ENCODE data around the gene PRDM13. TPM values are rescaled to one million over a fixed set of nuclear protein-coding genes. Genes with fewer than 3 reads are reported as not detected.

The PRDM13 gene
- total RNA-seq, 1 donor from 2014 or later, result not detected

GRCh38 chr6:99605911-99606655, 550 bp upstream of the PRDM13 start:
- TF ChIP-seq CTCF (IDR thresholded peaks at IDR 0.05; ENCODE audit: unreplicated experiment), result no peak
- no peak for DNase-seq (ENCODE audit: low spot score in 2 of 2, unreplicated experiment in 2 of 2)
- H3K27ac Mint-ChIP-seq, result no peak overlapping the region
- no peaks in the 10 kb centered on the region for H3K36me3 Mint-ChIP-seq
- no peak overlapping the region for H3K4me3 Mint-ChIP-seq
- H3K9me3 Mint-ChIP-seq, result no peaks in the 10 kb centered on the region
- H3K27me3 Mint-ChIP-seq (ENCODE audit: low read depth), result peaks cover 98% of the 10 kb centered on the region
- H3K4me1 Mint-ChIP-seq, result peaks cover 10% of the 10 kb centered on the region

GRCh38 chr6:99607416-99608036, 893 bp downstream of the PRDM13 start:
- H3K4me1 Mint-ChIP-seq, result peaks cover 10% of the 10 kb centered on the region
- H3K27ac Mint-ChIP-seq, result no peak overlapping the region
- TF ChIP-seq CTCF (IDR thresholded peaks at IDR 0.05; ENCODE audit: unreplicated experiment), result no peak
- H3K4me3 Mint-ChIP-seq, result no peak overlapping the region
- no peaks in the 10 kb centered on the region for H3K36me3 Mint-ChIP-seq
- H3K9me3 Mint-ChIP-seq, result no peaks in the 10 kb centered on the region
- peaks cover 97% of the 10 kb centered on the region for H3K27me3 Mint-ChIP-seq (ENCODE audit: low read depth)
- DNase-seq (ENCODE audit: low spot score in 2 of 2, unreplicated experiment in 2 of 2), result no peak

GRCh38 chr6:99608059-99608885, 1.6 kb downstream of the PRDM13 start:
- no peak for TF ChIP-seq CTCF (IDR thresholded peaks at IDR 0.05; ENCODE audit: unreplicated experiment)
- no peak overlapping the region for H3K27ac Mint-ChIP-seq
- no peaks in the 10 kb centered on the region for H3K36me3 Mint-ChIP-seq
- peaks cover 98% of the 10 kb centered on the region for H3K27me3 Mint-ChIP-seq (ENCODE audit: low read depth)
- no peak for DNase-seq (ENCODE audit: low spot score in 2 of 2, unreplicated experiment in 2 of 2)
- H3K9me3 Mint-ChIP-seq, result no peaks in the 10 kb centered on the region
- peaks cover 10% of the 10 kb centered on the region for H3K4me1 Mint-ChIP-seq
- no peak overlapping the region for H3K4me3 Mint-ChIP-seq

GRCh38 chr6:99608886-99609482, 2.4 kb downstream of the PRDM13 start:
- no peak for DNase-seq (ENCODE audit: low spot score in 2 of 2, unreplicated experiment in 2 of 2)
- Mint-ChIP-seq H3K9me3 (no peaks in the 10 kb centered on the region), H3K27me3 (ENCODE audit: low read depth) (peaks cover 97% of the 10 kb centered on the region), H3K4me1 (peaks cover 4% of the 10 kb centered on the region), H3K4me3 (no peak overlapping the region), H3K36me3 (no peaks in the 10 kb centered on the region), H3K27ac (no peak overlapping the region)
- TF ChIP-seq CTCF (IDR thresholded peaks at IDR 0.05; ENCODE audit: unreplicated experiment), result no peak

- Mint-ChIP-seq H3K4me3 (no peak overlapping the region), H3K4me1 (peaks cover 7% of the 10 kb centered on the region), H3K9me3 (no peaks in the 10 kb centered on the region), H3K36me3 (no peaks in the 10 kb centered on the region), H3K27ac (no peak overlapping the region), H3K27me3 (ENCODE audit: low read depth) (peaks cover 97% of the 10 kb centered on the region)
- TF ChIP-seq CTCF (IDR thresholded peaks at IDR 0.05; ENCODE audit: unreplicated experiment), result no peak
- DNase-seq (ENCODE audit: low spot score in 2 of 2, unreplicated experiment in 2 of 2), result no peak
These were observed 3.4 kb downstream of the PRDM13 start for GRCh38 chr6:99609905-99610489.

Measured in mesothelial cell of epicardium (in vitro differentiated cells).